MM.1S (cell line): ENCODE results near the gene TRDMT1.

Experiments used
- CTCF ChIP-seq: fragments of 300-600 bp; sonication (generic); IDR thresholded peaks from 2 replicates; pipeline ENCODE4 v1.5.1; 2016; ENCODE audit warnings: antibody characterized with exemption, low read length, mixed read lengths
- EZH2 ChIP-seq: fragments of 300-600 bp; sonication (generic); optimal IDR thresholded peaks from 2 replicates; pipeline ENCODE3; 2017; ENCODE audit warnings: low read depth, mild to moderate bottlenecking, antibody characterized with exemption, low read length, mixed read lengths

GRCh38 chr10:17233286-17233991 is 32.0 kb upstream of the TRDMT1 start:
- TF ChIP-seq CTCF (no peak), EZH2 (no peak)
